Adrenal gland (tissue), 5 donors: Measurements from ENCODE around the gene BCAR3.

ENCODE experiments used
- POLR2A ChIP-seq, 2 donors: fragments of 450-650 bp; IDR thresholded peaks; one replicate each; pipeline ENCODE4 v1.6.1; 2017; ENCODE audit warnings: antibody characterized with exemption in 2 of 2, mild to moderate bottlenecking in 2 of 2, moderate library complexity in 1 of 2
- TF ChIP-seq, protein P1 (sequence below), 6 experiments: fragments of 450-650 bp in 4 of 6; fragments of 200-600 bp in 2 of 6; sonication (generic) in 1 of 6; IDR thresholded peaks; 1 replicate in 5 of 6; 2 replicates in 1 of 6; pipeline versions ENCODE4 v1.5.1 to v1.8.0; 2016 to 2021; ENCODE audit warnings: antibody characterized with exemption in 6 of 6, mild to moderate bottlenecking in 2 of 6, moderate library complexity in 1 of 6
- donor health status: DM: no; HTN: no; CAD: no.

GRCh38 chr1:93605812-93606512 is 75.7 kb downstream of the BCAR3 start:
- TF ChIP-seq, protein P1, sequence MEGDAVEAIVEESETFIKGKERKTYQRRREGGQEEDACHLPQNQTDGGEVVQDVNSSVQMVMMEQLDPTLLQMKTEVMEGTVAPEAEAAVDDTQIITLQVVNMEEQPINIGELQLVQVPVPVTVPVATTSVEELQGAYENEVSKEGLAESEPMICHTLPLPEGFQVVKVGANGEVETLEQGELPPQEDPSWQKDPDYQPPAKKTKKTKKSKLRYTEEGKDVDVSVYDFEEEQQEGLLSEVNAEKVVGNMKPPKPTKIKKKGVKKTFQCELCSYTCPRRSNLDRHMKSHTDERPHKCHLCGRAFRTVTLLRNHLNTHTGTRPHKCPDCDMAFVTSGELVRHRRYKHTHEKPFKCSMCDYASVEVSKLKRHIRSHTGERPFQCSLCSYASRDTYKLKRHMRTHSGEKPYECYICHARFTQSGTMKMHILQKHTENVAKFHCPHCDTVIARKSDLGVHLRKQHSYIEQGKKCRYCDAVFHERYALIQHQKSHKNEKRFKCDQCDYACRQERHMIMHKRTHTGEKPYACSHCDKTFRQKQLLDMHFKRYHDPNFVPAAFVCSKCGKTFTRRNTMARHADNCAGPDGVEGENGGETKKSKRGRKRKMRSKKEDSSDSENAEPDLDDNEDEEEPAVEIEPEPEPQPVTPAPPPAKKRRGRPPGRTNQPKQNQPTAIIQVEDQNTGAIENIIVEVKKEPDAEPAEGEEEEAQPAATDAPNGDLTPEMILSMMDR (IDR thresholded peaks at IDR 0.05) = no peak
- TF ChIP-seq POLR2A (IDR thresholded peaks at IDR 0.05) = peak in 1 of 2 donors; percentile 49
